Fibroblast of mammary gland (primary cell): ENCODE measurements around the gene ZNF532.

Experiments used
- DNase-seq: peaks from one replicate; pipeline ENCODE4 v3.0.0-alpha.2; 2010; ENCODE audit warnings: low read depth
- H3K4me3 ChIP-seq: 2 replicates; pipeline ENCODE4 v1.5.1; 2011; ENCODE audit warnings: low read depth, mild to moderate bottlenecking, low read length, moderate library complexity; ENCODE audit not compliant: control insufficient read depth
- TF ChIP-seq, protein P1 (sequence below): conservative IDR thresholded peaks from 2 replicates; pipeline ENCODE4 v1.5.1; 2011; ENCODE audit warnings: low read depth, low read length, inconsistent platforms; ENCODE audit not compliant: control insufficient read depth, insufficient read depth

The ZNF532 gene

DNA sequence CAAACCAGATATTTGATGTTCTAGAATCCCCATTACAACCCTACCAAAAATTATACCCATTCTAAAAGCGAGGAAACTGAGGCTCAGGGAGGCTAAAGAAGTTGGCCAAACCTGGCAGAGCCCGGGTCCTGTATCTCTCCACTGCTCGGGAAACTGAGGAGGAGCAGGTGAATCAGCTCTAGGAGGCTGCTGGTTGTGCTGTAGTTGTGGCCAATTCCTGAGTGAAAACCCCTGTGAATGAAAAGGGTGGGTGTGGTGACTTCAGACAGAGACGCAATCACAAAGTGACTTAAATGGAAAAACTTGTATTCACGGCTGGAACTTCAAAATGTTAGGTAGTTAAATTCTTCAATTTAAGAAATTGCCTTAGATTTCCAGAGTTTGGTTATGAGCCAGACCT is 169.3 kb downstream of the ZNF532 start:
- no peak overlapping the region for H3K4me3 ChIP-seq
- DNase-seq = no peak
- TF ChIP-seq, protein P1, sequence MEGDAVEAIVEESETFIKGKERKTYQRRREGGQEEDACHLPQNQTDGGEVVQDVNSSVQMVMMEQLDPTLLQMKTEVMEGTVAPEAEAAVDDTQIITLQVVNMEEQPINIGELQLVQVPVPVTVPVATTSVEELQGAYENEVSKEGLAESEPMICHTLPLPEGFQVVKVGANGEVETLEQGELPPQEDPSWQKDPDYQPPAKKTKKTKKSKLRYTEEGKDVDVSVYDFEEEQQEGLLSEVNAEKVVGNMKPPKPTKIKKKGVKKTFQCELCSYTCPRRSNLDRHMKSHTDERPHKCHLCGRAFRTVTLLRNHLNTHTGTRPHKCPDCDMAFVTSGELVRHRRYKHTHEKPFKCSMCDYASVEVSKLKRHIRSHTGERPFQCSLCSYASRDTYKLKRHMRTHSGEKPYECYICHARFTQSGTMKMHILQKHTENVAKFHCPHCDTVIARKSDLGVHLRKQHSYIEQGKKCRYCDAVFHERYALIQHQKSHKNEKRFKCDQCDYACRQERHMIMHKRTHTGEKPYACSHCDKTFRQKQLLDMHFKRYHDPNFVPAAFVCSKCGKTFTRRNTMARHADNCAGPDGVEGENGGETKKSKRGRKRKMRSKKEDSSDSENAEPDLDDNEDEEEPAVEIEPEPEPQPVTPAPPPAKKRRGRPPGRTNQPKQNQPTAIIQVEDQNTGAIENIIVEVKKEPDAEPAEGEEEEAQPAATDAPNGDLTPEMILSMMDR = no peak

DNA sequence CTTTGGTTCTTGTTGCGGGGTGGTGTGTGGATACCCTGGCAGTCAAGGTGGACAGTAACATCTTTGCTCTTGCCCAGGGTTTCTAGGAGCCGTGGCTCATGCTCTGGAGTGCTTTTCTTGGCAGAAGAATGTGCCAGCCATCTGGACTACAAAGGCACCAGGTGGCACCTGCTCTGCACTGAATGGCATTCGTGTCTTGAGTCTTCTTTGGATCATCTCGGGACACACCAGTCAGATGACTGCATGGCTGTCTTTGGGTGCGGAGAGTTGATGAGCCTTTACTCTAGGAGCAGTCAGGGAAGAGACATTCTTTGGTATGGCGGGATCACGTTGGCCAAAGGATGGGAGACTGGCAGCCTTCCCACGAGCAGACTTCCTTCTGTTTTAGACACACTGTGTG is 170.9 kb downstream of the ZNF532 start:
- DNase-seq = no peak
- no peak overlapping the region for H3K4me3 ChIP-seq
- TF ChIP-seq, protein P1 = no peak
